ENCODE measurements around the gene IFRD1.
"Not testable (repeated sequence)": the region's sequence is repeated elsewhere in the genome, so short reads cannot be mapped to it uniquely, and the experiment has no call there.

Gene IFRD1

GRCh38 chr7:112442210-112442609, 8.1 kb upstream of the IFRD1 start:
- in situ Hi-C loops (cut with MboI; ENCODE audit: low sequenced_read_pairs), result no loop called here

- in situ Hi-C loops (cut with MboI; ENCODE audit: low sequenced_read_pairs), result no loop called here
Observed at GRCh38 chr7:112444505-112444904, 5.8 kb upstream of the IFRD1 start.

GRCh38 chr7:112446431-112446830, 3.8 kb upstream of the IFRD1 start:
- in situ Hi-C loops (cut with MboI; ENCODE audit: low sequenced_read_pairs), result no loop called here

GRCh38 chr7:112447406-112447805, 2.9 kb upstream of the IFRD1 start:
- in situ Hi-C loops (cut with MboI; ENCODE audit: low sequenced_read_pairs), result no loop called here

GRCh38 chr7:112448381-112448780, 1.9 kb upstream of the IFRD1 start:
- in situ Hi-C loops (cut with MboI; ENCODE audit: low sequenced_read_pairs), result no loop called here

GRCh38 chr7:112448891-112449290, 1.4 kb upstream of the IFRD1 start:
- in situ Hi-C loops (cut with MboI; ENCODE audit: low sequenced_read_pairs), result no loop called here

- in situ Hi-C loops (cut with MboI; ENCODE audit: low sequenced_read_pairs), result no loop called here
Observed at GRCh38 chr7:112449353-112449752, 907 bp upstream of the IFRD1 start.

- in situ Hi-C loops (cut with MboI; ENCODE audit: low sequenced_read_pairs), result no loop called here
Observed at GRCh38 chr7:112450807-112451761, 824 bp downstream of the IFRD1 start.

- in situ Hi-C loops (cut with MboI; ENCODE audit: low sequenced_read_pairs), result no loop called here
Observed at GRCh38 chr7:112452102-112452888, 2.0 kb downstream of the IFRD1 start.

- in situ Hi-C loops (cut with MboI; ENCODE audit: low sequenced_read_pairs), result no loop called here
Observed at GRCh38 chr7:112453505-112454171, 3.4 kb downstream of the IFRD1 start.

- in situ Hi-C loops (cut with MboI; ENCODE audit: low sequenced_read_pairs), result not testable (repeated sequence)
Observed at GRCh38 chr7:112454191-112454590, 3.9 kb downstream of the IFRD1 start.

- in situ Hi-C loops (cut with MboI; ENCODE audit: low sequenced_read_pairs), result no loop called here
Observed at GRCh38 chr7:112459645-112460044, 9.4 kb downstream of the IFRD1 start.

GRCh38 chr7:112462236-112462635, 12.0 kb downstream of the IFRD1 start:
- in situ Hi-C loops (cut with MboI; ENCODE audit: low sequenced_read_pairs), result no loop called here

GRCh38 chr7:112467867-112468266, 17.6 kb downstream of the IFRD1 start:
- in situ Hi-C loops (cut with MboI; ENCODE audit: low sequenced_read_pairs), result no loop called here

- in situ Hi-C loops (cut with MboI; ENCODE audit: low sequenced_read_pairs), result no loop called here
Observed at GRCh38 chr7:112470194-112470593, 19.9 kb downstream of the IFRD1 start.

- in situ Hi-C loops (cut with MboI; ENCODE audit: low sequenced_read_pairs), result no loop called here
Observed at GRCh38 chr7:112476390-112477052, 26.3 kb downstream of the IFRD1 start.

GRCh38 chr7:112481121-112481736, 31.0 kb downstream of the IFRD1 start:
- in situ Hi-C loops (cut with MboI; ENCODE audit: low sequenced_read_pairs), result no loop called here

GRCh38 chr7:112481833-112482670, 31.8 kb downstream of the IFRD1 start:
- in situ Hi-C loops (cut with MboI; ENCODE audit: low sequenced_read_pairs), result no loop called here

GRCh38 chr7:112484671-112485167, 34.5 kb downstream of the IFRD1 start:
- in situ Hi-C loops (cut with MboI; ENCODE audit: low sequenced_read_pairs), result no loop called here

Measured in hTERT RPE-1 (cell line).